Measurements from ENCODE around the gene TRIL. TPM values are rescaled to one million over a fixed set of nuclear protein-coding genes. Genes with fewer than 3 reads are reported as not detected.

Gene TRIL
- total and polyA plus RNA-seq, 9 of the 15 experiments (the other 6 are each of a cell fraction or from before 2014, with no cell fraction given), result not detected

- TF ChIP-seq ZNF518B (CRISPR knock-in tag; IDR thresholded peaks at IDR 0.05) (no peak), GTF2E2 (tag; IDR thresholded peaks at IDR 0.05) (no peak), CTCF (IDR thresholded peaks at IDR 0.05 in 2 of 3, conservative IDR thresholded peaks at IDR 0.05 in 1 of 3; ENCODE audit: insufficient read depth in 2 of 3, low read depth in 1 of 3, low read length in 3 of 3) (peak; percentile 56 to 84 (median 79); a peak in 5 of 6 replicates)
Observed at GRCh38 chr7:28926871-28927597, 31.1 kb downstream of the TRIL start (continued).

All from K562 (cell line).